ENCODE measurements around the gene RYR3. TPM values are rescaled to one million over a fixed set of nuclear protein-coding genes. Genes with fewer than 3 reads are reported as not detected.

RYR3 gene
- total and polyA plus RNA-seq, 4 donors, result 0.09 to 1.4 (median 0.47) TPM

DNA sequence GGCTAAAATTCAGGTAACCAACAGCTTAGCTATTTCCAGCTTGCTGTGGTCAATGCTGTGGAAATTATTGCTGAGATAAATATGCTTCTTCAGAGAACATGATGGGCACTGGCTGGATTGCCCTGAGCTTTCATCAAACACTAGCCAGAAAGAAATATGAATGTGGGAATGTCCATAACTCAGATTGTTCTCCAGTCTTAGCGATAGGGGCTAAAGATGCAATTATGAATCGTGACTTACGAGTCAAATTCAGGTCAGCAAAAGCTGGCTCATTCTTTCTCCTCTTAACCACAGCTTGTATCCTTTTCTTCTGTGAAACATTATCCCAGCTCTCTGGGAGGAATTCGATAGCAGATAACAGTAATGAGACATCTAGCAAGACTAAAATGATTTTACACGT lies 307.6 kb downstream of the RYR3 start:
- Histone ChIP-seq H3K27me3 (ENCODE audit: control insufficient read depth in 3 of 3, insufficient read depth in 3 of 3, low read length in 2 of 3) (no peaks in the 10 kb centered on the region), H3K36me3 (ENCODE audit: control insufficient read depth in 4 of 4, insufficient read depth in 4 of 4, low read length in 4 of 4) (no peaks in the 10 kb centered on the region), H3K4me3 (no peak overlapping the region), H3K4me1 (ENCODE audit: control insufficient read depth in 5 of 5, insufficient read depth in 5 of 5, low read length in 5 of 5) (no peaks in the 10 kb centered on the region), H3K9me3 (ENCODE audit: control insufficient read depth in 4 of 4, insufficient read depth in 3 of 4, low read length in 3 of 4) (no peaks in the 10 kb centered on the region), H3K9ac (ENCODE audit: insufficient read depth in 1 of 2, low read length in 2 of 2) (no peak overlapping the region), H3K27ac (ENCODE audit: low read depth in 1 of 2, low read length in 1 of 2) (no peak overlapping the region)
- ATAC-seq (ENCODE audit: insufficient read depth, low FRiP score) (no peak), DNase-seq (no peak)
- TF ChIP-seq, protein P1, sequence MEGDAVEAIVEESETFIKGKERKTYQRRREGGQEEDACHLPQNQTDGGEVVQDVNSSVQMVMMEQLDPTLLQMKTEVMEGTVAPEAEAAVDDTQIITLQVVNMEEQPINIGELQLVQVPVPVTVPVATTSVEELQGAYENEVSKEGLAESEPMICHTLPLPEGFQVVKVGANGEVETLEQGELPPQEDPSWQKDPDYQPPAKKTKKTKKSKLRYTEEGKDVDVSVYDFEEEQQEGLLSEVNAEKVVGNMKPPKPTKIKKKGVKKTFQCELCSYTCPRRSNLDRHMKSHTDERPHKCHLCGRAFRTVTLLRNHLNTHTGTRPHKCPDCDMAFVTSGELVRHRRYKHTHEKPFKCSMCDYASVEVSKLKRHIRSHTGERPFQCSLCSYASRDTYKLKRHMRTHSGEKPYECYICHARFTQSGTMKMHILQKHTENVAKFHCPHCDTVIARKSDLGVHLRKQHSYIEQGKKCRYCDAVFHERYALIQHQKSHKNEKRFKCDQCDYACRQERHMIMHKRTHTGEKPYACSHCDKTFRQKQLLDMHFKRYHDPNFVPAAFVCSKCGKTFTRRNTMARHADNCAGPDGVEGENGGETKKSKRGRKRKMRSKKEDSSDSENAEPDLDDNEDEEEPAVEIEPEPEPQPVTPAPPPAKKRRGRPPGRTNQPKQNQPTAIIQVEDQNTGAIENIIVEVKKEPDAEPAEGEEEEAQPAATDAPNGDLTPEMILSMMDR (IDR thresholded peaks at IDR 0.05; ENCODE audit: control extremely low read depth, extremely low read depth), result no peak
- WGBS, 2 donors, result 77 to 85% methylated on average over 5 of the region's 5 CpGs

- Histone ChIP-seq H3K4me3 (no peak overlapping the region), H3K27ac (ENCODE audit: low read depth in 1 of 2, low read length in 1 of 2) (no peak overlapping the region), H3K9ac (ENCODE audit: insufficient read depth in 1 of 2, low read length in 2 of 2) (no peak overlapping the region), H3K27me3 (ENCODE audit: control insufficient read depth in 3 of 3, insufficient read depth in 3 of 3, low read length in 2 of 3) (no peaks in the 10 kb centered on the region), H3K36me3 (ENCODE audit: control insufficient read depth in 4 of 4, insufficient read depth in 4 of 4, low read length in 4 of 4) (no peaks in the 10 kb centered on the region), H3K9me3 (ENCODE audit: control insufficient read depth in 4 of 4, insufficient read depth in 3 of 4, low read length in 3 of 4) (no peaks in the 10 kb centered on the region), H3K4me1 (ENCODE audit: control insufficient read depth in 5 of 5, insufficient read depth in 5 of 5, low read length in 5 of 5) (no peaks in the 10 kb centered on the region)
- no peak for DNase-seq
- TF ChIP-seq, protein P1 (IDR thresholded peaks at IDR 0.05; ENCODE audit: control extremely low read depth, extremely low read depth), result no peak
- ATAC-seq (ENCODE audit: insufficient read depth, low FRiP score), result no peak
Measured at GRCh38 chr15:33621141-33621540, 310.4 kb downstream of the RYR3 start.

GRCh38 chr15:33623010-33623409 lies 312.2 kb downstream of the RYR3 start:
- DNase-seq, result no peak
- ATAC-seq (ENCODE audit: insufficient read depth, low FRiP score), result no peak
- Histone ChIP-seq H3K4me1 (ENCODE audit: control insufficient read depth in 5 of 5, insufficient read depth in 5 of 5, low read length in 5 of 5) (no peaks in the 10 kb centered on the region), H3K4me3 (no peak overlapping the region), H3K27me3 (ENCODE audit: control insufficient read depth in 3 of 3, insufficient read depth in 3 of 3, low read length in 2 of 3) (no peaks in the 10 kb centered on the region), H3K9ac (ENCODE audit: insufficient read depth in 1 of 2, low read length in 2 of 2) (no peak overlapping the region), H3K36me3 (ENCODE audit: control insufficient read depth in 4 of 4, insufficient read depth in 4 of 4, low read length in 4 of 4) (no peaks in the 10 kb centered on the region), H3K9me3 (ENCODE audit: control insufficient read depth in 4 of 4, insufficient read depth in 3 of 4, low read length in 3 of 4) (no peaks in the 10 kb centered on the region), H3K27ac (ENCODE audit: low read depth in 1 of 2, low read length in 1 of 2) (no peak overlapping the region)
- TF ChIP-seq, protein P1 (IDR thresholded peaks at IDR 0.05; ENCODE audit: control extremely low read depth, extremely low read depth), result no peak
- WGBS, 2 donors, result 85 to 89% methylated on average over 7 of the region's 7 CpGs

DNA sequence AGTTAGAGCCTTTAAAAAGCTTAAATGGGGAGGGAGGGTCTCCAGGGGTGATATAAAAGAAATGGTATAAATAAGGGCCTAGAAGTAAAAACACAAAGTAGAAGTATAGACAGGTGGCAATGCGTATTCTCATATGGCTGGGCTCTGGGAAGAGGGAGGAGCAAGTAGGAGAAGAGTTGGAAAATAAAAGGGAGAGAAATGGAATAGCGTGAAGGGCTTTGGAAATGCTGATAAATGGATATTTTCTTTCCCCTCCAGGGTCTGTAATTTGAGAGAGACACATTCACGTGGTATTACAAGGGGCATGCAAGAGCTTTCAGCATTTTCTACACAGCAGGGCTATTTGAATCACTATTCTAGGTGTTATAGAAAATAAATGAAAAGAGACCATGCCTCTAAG lies 313.7 kb downstream of the RYR3 start:
- H3K36me3 ChIP-seq (ENCODE audit: control insufficient read depth in 4 of 4, insufficient read depth in 4 of 4, low read length in 4 of 4), result no peaks in the 10 kb centered on the region
- H3K27me3 ChIP-seq (ENCODE audit: control insufficient read depth in 3 of 3, insufficient read depth in 3 of 3, low read length in 2 of 3), result no peaks in the 10 kb centered on the region
- H3K4me1 ChIP-seq (ENCODE audit: control insufficient read depth in 5 of 5, insufficient read depth in 5 of 5, low read length in 5 of 5), result no peaks in the 10 kb centered on the region
- H3K4me3 ChIP-seq, result no peak overlapping the region
- TF ChIP-seq, protein P1 (IDR thresholded peaks at IDR 0.05; ENCODE audit: control extremely low read depth, extremely low read depth), result no peak
- no peaks in the 10 kb centered on the region for H3K9me3 ChIP-seq (ENCODE audit: control insufficient read depth in 4 of 4, insufficient read depth in 3 of 4, low read length in 3 of 4)
- no peak overlapping the region for H3K9ac ChIP-seq (ENCODE audit: insufficient read depth in 1 of 2, low read length in 2 of 2)
- WGBS, 2 donors, result 41 to 65% methylated on average over 3 of the region's 3 CpGs
- no peak for DNase-seq
- ATAC-seq (ENCODE audit: insufficient read depth, low FRiP score), result no peak
- H3K27ac ChIP-seq (ENCODE audit: low read depth in 1 of 2, low read length in 1 of 2), result no peak overlapping the region

Measured in lung (tissue), 12 donors.